Measurements from ENCODE around the gene POLG. TPM values are rescaled to one million over a fixed set of nuclear protein-coding genes. Genes with fewer than 3 reads are reported as not detected.

The POLG gene
- total and polyA plus RNA-seq, 2 of the 13 experiments (the other 11 are each of a cell fraction or from before 2014, with no cell fraction given): 26.6 to 35.5 TPM

DNA sequence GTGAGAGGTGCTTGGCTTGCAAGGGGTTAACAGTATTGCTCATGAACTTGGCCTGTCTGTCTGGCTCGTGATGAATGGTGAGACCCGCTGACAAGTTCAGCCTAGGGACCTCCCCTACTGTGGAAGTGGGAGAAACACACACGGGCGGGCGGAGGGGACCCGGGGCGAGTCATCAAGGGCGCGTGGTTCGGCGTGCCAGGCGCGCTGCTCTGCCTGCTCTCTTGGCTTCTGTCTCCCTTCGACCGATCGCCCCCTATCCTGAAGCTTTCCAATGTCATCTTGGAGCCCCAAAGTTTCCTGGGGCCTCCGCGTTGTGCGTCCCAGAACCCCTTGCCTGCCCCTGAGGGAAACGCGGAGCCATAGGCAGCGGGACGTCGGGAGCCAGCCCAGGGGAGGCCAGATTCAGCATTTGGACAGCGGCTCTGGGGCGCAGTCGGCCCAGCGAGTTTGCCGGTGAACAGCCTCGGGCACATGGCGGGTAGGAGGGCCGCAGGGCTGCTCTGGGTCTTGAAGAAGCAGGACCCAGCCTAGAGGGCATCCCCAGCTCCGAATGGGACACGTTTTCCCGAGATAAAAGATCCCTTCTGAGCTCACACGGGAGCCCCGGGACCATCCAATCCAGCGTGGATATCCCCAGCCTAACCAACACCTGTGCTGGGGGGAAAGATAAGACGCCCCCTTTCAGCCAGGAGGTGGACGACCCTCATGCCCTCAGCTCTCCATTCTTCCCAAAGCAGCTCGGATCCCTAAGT, 27.0 kb upstream of the POLG start (continued):
- TF ChIP-seq, protein P1, sequence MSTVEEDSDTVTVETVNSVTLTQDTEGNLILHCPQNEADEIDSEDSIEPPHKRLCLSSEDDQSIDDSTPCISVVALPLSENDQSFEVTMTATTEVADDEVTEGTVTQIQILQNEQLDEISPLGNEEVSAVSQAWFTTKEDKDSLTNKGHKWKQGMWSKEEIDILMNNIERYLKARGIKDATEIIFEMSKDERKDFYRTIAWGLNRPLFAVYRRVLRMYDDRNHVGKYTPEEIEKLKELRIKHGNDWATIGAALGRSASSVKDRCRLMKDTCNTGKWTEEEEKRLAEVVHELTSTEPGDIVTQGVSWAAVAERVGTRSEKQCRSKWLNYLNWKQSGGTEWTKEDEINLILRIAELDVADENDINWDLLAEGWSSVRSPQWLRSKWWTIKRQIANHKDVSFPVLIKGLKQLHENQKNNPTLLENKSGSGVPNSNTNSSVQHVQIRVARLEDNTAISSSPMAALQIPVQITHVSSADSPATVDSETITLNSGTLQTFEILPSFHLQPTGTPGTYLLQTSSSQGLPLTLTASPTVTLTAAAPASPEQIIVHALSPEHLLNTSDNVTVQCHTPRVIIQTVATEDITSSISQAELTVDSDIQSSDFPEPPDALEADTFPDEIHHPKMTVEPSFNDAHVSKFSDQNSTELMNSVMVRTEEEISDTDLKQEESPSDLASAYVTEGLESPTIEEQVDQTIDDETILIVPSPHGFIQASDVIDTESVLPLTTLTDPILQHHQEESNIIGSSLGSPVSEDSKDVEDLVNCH (CRISPR knock-in tag; IDR thresholded peaks at IDR 0.05): no peak
- TF ChIP-seq ZNF354B (CRISPR knock-in tag; IDR thresholded peaks at IDR 0.05) (no peak), SRSF9 (IDR thresholded peaks at IDR 0.05; ENCODE audit: borderline replicate concordance, insufficient read depth, low read depth, low read length, poor library complexity, severe bottlenecking) (no peak), GATAD1 (CRISPR knock-in tag; IDR thresholded peaks at IDR 0.05) (peak; percentile 69), KDM5A (IDR thresholded peaks at IDR 0.05; ENCODE audit: borderline replicate concordance, low read length) (no peak), GFI1 (CRISPR knock-in tag; IDR thresholded peaks at IDR 0.05; ENCODE audit: borderline replicate concordance) (no peak), SOX5 (CRISPR knock-in tag; IDR thresholded peaks at IDR 0.05; ENCODE audit: borderline replicate concordance) (peak; percentile 34; the same call in 1 of the 2 replicates), HMG20B (CRISPR knock-in tag; conservative IDR thresholded peaks at IDR 0.05) (0 out of 2 replicates have a peak, but pooled peaks have one; percentile 56), ZNF260 (CRISPR knock-in tag; IDR thresholded peaks at IDR 0.05; ENCODE audit: borderline replicate concordance, low read depth) (no peak), ZNF639 (CRISPR knock-in tag; conservative IDR thresholded peaks at IDR 0.05) (peak; percentile 55; the same call in 1 of the 2 replicates), MTF2 (CRISPR knock-in tag; IDR thresholded peaks at IDR 0.05; ENCODE audit: borderline replicate concordance) (peak; percentile 87; the same call in 1 of the 2 replicates), ZNF331 (CRISPR knock-in tag; IDR thresholded peaks at IDR 0.05) (peak; percentile 80), HNRNPH1 (optimal IDR thresholded peaks at IDR 0.05; ENCODE audit: low read depth, low read length) (no peak), SOX6 (IDR thresholded peaks at IDR 0.05) (no peak), SOX6 (CRISPR knock-in tag; IDR thresholded peaks at IDR 0.05) (no peak), HNRNPLL (IDR thresholded peaks at IDR 0.05; ENCODE audit: low read depth, low read length, poor library complexity, severe bottlenecking) (peak; percentile 56), PHB2 (IDR thresholded peaks at IDR 0.05; ENCODE audit: partially characterized antibody) (no peak), ZNF704 (CRISPR knock-in tag; IDR thresholded peaks at IDR 0.05; ENCODE audit: borderline replicate concordance) (no peak), ZNF776 (CRISPR knock-in tag; IDR thresholded peaks at IDR 0.05) (no peak)
- TF ChIP-seq, protein P2, sequence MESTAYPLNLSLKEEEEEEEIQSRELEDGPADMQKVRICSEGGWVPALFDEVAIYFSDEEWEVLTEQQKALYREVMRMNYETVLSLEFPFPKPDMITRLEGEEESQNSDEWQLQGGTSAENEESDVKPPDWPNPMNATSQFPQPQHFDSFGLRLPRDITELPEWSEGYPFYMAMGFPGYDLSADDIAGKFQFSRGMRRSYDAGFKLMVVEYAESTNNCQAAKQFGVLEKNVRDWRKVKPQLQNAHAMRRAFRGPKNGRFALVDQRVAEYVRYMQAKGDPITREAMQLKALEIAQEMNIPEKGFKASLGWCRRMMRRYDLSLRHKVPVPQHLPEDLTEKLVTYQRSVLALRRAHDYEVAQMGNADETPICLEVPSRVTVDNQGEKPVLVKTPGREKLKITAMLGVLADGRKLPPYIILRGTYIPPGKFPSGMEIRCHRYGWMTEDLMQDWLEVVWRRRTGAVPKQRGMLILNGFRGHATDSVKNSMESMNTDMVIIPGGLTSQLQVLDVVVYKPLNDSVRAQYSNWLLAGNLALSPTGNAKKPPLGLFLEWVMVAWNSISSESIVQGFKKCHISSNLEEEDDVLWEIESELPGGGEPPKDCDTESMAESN (CRISPR knock-in tag; conservative IDR thresholded peaks at IDR 0.05): no peak
- TF ChIP-seq, protein P3, sequence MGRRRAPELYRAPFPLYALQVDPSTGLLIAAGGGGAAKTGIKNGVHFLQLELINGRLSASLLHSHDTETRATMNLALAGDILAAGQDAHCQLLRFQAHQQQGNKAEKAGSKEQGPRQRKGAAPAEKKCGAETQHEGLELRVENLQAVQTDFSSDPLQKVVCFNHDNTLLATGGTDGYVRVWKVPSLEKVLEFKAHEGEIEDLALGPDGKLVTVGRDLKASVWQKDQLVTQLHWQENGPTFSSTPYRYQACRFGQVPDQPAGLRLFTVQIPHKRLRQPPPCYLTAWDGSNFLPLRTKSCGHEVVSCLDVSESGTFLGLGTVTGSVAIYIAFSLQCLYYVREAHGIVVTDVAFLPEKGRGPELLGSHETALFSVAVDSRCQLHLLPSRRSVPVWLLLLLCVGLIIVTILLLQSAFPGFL (CRISPR knock-in tag; IDR thresholded peaks at IDR 0.05): 0 out of 2 replicates have a peak, but pooled peaks have one; percentile 78

All from HepG2 (cell line).